Thyroid gland (tissue), 4 donors: Measurements from ENCODE around the gene MIA3.
"Not testable (repeated sequence)": the region's sequence is repeated elsewhere in the genome, so short reads cannot be mapped to it uniquely, and the experiment has no call there.

Source experiments
- CTCF ChIP-seq, 6 experiments: fragments of 200-600 bp in 3 of 6; fragments of 450-650 bp in 3 of 6; sonication (generic) in 3 of 6; IDR thresholded peaks; one replicate each; pipeline ENCODE4 v1.5.1; 2016 to 2019; ENCODE audit warnings: antibody characterized with exemption in 6 of 6, mild to moderate bottlenecking in 2 of 6, inconsistent platforms in 1 of 6, moderate library complexity in 1 of 6
- POLR2A ChIP-seq, 2 donors: fragments of 450-650 bp; IDR thresholded peaks; one replicate each; pipeline ENCODE4 v1.6.1; 2017; ENCODE audit warnings: antibody characterized with exemption in 2 of 2, mild to moderate bottlenecking in 2 of 2, moderate library complexity in 1 of 2

- not testable (repeated sequence) for TF ChIP-seq CTCF, POLR2A (IDR thresholded peaks at IDR 0.05)
These were observed 8.8 kb upstream of the MIA3 start for GRCh38 chr1:222609111-222609510.
